GM21717 (cell line): ENCODE data around the gene TOMM7.
"Not testable (repeated sequence)": the region's sequence is repeated elsewhere in the genome, so short reads cannot be mapped to it uniquely, and the experiment has no call there.

Experiments used
- ATAC-seq: cut with Tn5 transposase; IDR thresholded peaks from one replicate; pipeline ENCODE4 v1.9.1; 2021; ENCODE audit warnings: mild to moderate bottlenecking, moderate library complexity; ENCODE audit not compliant: unreplicated experiment

Gene TOMM7

GRCh38 chr7:22854158-22855048 lies 31.8 kb upstream of the TOMM7 start:
- ATAC-seq, result peak; percentile 74

- ATAC-seq, result peak; percentile 31
Observed at GRCh38 chr7:22853674-22854157, 31.1 kb upstream of the TOMM7 start.

- ATAC-seq, result no peak
Observed at GRCh38 chr7:22853138-22853537, 30.5 kb upstream of the TOMM7 start.

- no peak for ATAC-seq
Observed at GRCh38 chr7:22851145-22851544, 28.5 kb upstream of the TOMM7 start.

GRCh38 chr7:22850394-22850793 lies 27.7 kb upstream of the TOMM7 start:
- not testable (repeated sequence) for ATAC-seq

GRCh38 chr7:22849662-22850061 lies 27.0 kb upstream of the TOMM7 start:
- ATAC-seq, result no peak

- no peak for ATAC-seq
Observed at GRCh38 chr7:22849172-22849571, 26.5 kb upstream of the TOMM7 start.

- no peak for ATAC-seq
Observed at GRCh38 chr7:22846961-22847360, 24.3 kb upstream of the TOMM7 start.

GRCh38 chr7:22845221-22845834 lies 22.7 kb upstream of the TOMM7 start:
- ATAC-seq, result no peak

- no peak for ATAC-seq
Observed at GRCh38 chr7:22843681-22844309, 21.1 kb upstream of the TOMM7 start.

GRCh38 chr7:22842973-22843372 lies 20.3 kb upstream of the TOMM7 start:
- ATAC-seq, result no peak

GRCh38 chr7:22842383-22842941 lies 19.8 kb upstream of the TOMM7 start:
- no peak for ATAC-seq

GRCh38 chr7:22841954-22842353 lies 19.3 kb upstream of the TOMM7 start:
- ATAC-seq, result no peak

GRCh38 chr7:22837308-22837707 lies 14.7 kb upstream of the TOMM7 start:
- ATAC-seq, result no peak

- ATAC-seq, result not testable (repeated sequence)
Observed at GRCh38 chr7:22836506-22836905, 13.9 kb upstream of the TOMM7 start.

GRCh38 chr7:22833957-22834356 lies 11.3 kb upstream of the TOMM7 start:
- no peak for ATAC-seq

GRCh38 chr7:22833113-22833855 lies 10.6 kb upstream of the TOMM7 start:
- ATAC-seq, result no peak

GRCh38 chr7:22832401-22832800 lies 9.8 kb upstream of the TOMM7 start:
- no peak for ATAC-seq

GRCh38 chr7:22831602-22832305 lies 9.1 kb upstream of the TOMM7 start:
- ATAC-seq, result no peak

GRCh38 chr7:22827563-22827962 lies 4.9 kb upstream of the TOMM7 start:
- no peak for ATAC-seq
